ENCODE data around the gene HMX1.

DNA sequence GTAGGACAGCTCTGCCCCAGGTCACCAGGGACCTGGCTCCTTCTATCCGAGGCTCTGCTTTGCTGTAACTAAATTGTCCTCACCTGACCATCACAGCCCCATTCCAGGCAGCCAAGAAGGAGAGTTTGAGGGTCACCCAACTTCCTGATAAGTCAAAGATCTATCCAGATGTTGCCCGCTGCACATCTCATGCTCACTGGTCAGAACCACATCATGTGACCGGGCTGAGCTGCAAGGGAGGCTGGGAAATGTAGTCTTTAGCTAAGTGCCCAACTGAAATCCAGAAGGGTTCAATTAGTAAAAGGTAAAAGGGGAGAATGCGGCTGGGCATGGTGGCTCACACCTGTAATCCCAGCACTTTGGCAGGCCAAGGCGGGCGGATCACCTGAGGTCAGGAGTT lies 18.4 kb downstream of the HMX1 start:
- TF ChIP-seq CTCF (conservative IDR thresholded peaks at IDR 0.05 in 1 of 2, IDR thresholded peaks at IDR 0.05 in 1 of 2; ENCODE audit: extremely low read depth in 1 of 2, insufficient read depth in 1 of 2, low read depth in 1 of 2, low read length in 2 of 2) = no peak
- no peak for TF ChIP-seq EZH2 (IDR thresholded peaks at IDR 0.05; ENCODE audit: borderline replicate concordance, low read length)
